HG02798 (cell line): ENCODE results near the gene PWWP2A.

Experiments
- ATAC-seq: cut with Tn5 transposase; IDR thresholded peaks from one replicate; pipeline ENCODE4 v1.9.1; 2021; ENCODE audit warnings: mild to moderate bottlenecking; ENCODE audit not compliant: unreplicated experiment, poor library complexity

PWWP2A gene

GRCh38 chr5:160133918-160134304 is 14.7 kb upstream of the PWWP2A start:
- ATAC-seq, result no peak

GRCh38 chr5:160133071-160133917 is 14.0 kb upstream of the PWWP2A start:
- ATAC-seq, result no peak

GRCh38 chr5:160129841-160130240 is 10.6 kb upstream of the PWWP2A start:
- ATAC-seq, result no peak

- no peak for ATAC-seq
Measured at GRCh38 chr5:160128632-160129031, 9.4 kb upstream of the PWWP2A start.

GRCh38 chr5:160119905-160120266 is 636 bp upstream of the PWWP2A start:
- peak; percentile 1 for ATAC-seq

GRCh38 chr5:160118349-160119141 is 705 bp downstream of the PWWP2A start:
- ATAC-seq, result peak; percentile 29

- no peak for ATAC-seq
Measured at GRCh38 chr5:160116991-160117390, 2.3 kb downstream of the PWWP2A start.

- peak; percentile 33 for ATAC-seq
Measured at GRCh38 chr5:160108124-160108523, 11.1 kb downstream of the PWWP2A start.

GRCh38 chr5:160105686-160106360 is 13.4 kb downstream of the PWWP2A start:
- ATAC-seq, result peak; percentile 83

- ATAC-seq, result no peak
Measured at GRCh38 chr5:160097991-160098390, 21.3 kb downstream of the PWWP2A start.

GRCh38 chr5:160096178-160096577 is 23.1 kb downstream of the PWWP2A start:
- no peak for ATAC-seq

- peak; percentile 91 for ATAC-seq
Measured at GRCh38 chr5:160092960-160093707, 26.1 kb downstream of the PWWP2A start.

GRCh38 chr5:160092514-160092913 is 26.7 kb downstream of the PWWP2A start:
- no peak for ATAC-seq

GRCh38 chr5:160090059-160090458 is 29.2 kb downstream of the PWWP2A start:
- ATAC-seq, result no peak

GRCh38 chr5:160089531-160089930 is 29.7 kb downstream of the PWWP2A start:
- no peak for ATAC-seq

- ATAC-seq, result no peak
Measured at GRCh38 chr5:160088805-160089204, 30.4 kb downstream of the PWWP2A start.

- ATAC-seq, result no peak
Measured at GRCh38 chr5:160087199-160087598, 32.1 kb downstream of the PWWP2A start.

GRCh38 chr5:160084144-160084543 is 35.1 kb downstream of the PWWP2A start:
- ATAC-seq, result no peak

GRCh38 chr5:160083501-160083900 is 35.7 kb downstream of the PWWP2A start:
- ATAC-seq, result no peak
